GM10266 (cell line): ENCODE measurements around the gene NOL4L.

ENCODE experiments used
- DNase-seq: peaks from one replicate; pipeline ENCODE4 v3.0.0; 2012; ENCODE audit errors: extremely low spot score
- CTCF ChIP-seq: IDR thresholded peaks from 2 replicates; pipeline ENCODE4 v1.5.1; 2012; ENCODE audit warnings: mild to moderate bottlenecking, low read depth; ENCODE audit not compliant: control insufficient read depth, insufficient read depth; ENCODE audit errors: missing control alignments

NOL4L gene

GRCh38 chr20:32396646-32397160 lies 188.4 kb downstream of the NOL4L start:
- no peak for DNase-seq
- TF ChIP-seq CTCF: no peak

GRCh38 chr20:32395066-32395465 lies 190.1 kb downstream of the NOL4L start:
- no peak for DNase-seq
- no peak for TF ChIP-seq CTCF
